ENCODE measurements around the gene SKOR1.

SKOR1 gene

GRCh38 chr15:67862750-67863441 lies 37.6 kb downstream of the SKOR1 start:
- Histone ChIP-seq H3K27me3 (ENCODE audit: insufficient read depth, poor library complexity, severe bottlenecking) (no peaks in the 10 kb centered on the region), H3K4me3 (replicated peaks; ENCODE audit: insufficient read depth, low read length) (no peak overlapping the region), H3K27ac (replicated peaks) (no peak overlapping the region)
- TF ChIP-seq POLR2AphosphoS5 (IDR thresholded peaks at IDR 0.05; ENCODE audit: low read depth) (no peak), GABPA (IDR thresholded peaks at IDR 0.05; ENCODE audit: low read depth) (no peak), REST (IDR thresholded peaks at IDR 0.05; ENCODE audit: insufficient replicate concordance, low read depth) (no peak), CTCF (IDR thresholded peaks at IDR 0.05; ENCODE audit: insufficient read depth, low read length) (no peak), SPI1 (IDR thresholded peaks at IDR 0.05; ENCODE audit: borderline replicate concordance, low read depth) (no peak)
- no peak for DNase-seq (ENCODE audit: low read depth in 1 of 2, low spot score in 1 of 2)

DNA sequence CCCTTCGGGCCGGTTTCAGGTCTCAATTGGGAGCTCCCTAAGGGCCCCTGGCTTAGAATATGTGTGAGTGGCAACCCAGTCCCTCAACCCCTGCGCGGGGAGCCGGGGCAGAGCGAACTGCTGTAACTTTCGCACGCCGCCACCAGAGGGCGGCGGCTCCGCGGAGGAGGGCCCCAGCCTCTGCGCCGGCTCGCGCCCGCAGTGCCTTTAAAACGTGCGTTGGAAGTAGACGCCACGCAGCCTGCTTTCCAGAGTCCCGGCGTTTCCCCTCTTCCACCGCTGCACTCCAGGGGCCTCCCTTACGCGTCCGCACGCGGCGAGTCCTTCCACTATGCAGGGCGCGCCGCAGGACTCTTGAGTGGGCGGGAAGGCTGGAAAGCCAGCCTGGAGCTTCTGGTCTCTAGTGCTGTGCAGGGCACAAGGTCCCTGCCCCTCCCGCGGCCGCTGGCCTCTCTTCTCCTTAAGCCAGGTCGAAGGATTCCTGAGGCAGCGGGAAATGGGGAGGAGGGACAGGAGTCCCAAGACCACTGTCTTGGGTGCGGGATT lies 38.2 kb downstream of the SKOR1 start:
- no peak for TF ChIP-seq GABPA (IDR thresholded peaks at IDR 0.05; ENCODE audit: low read depth)
- TF ChIP-seq POLR2AphosphoS5 (IDR thresholded peaks at IDR 0.05; ENCODE audit: low read depth), result peak; percentile 34; the same call in 1 of the 2 replicates
- no peak for TF ChIP-seq REST (IDR thresholded peaks at IDR 0.05; ENCODE audit: insufficient replicate concordance, low read depth)
- TF ChIP-seq SPI1 (IDR thresholded peaks at IDR 0.05; ENCODE audit: borderline replicate concordance, low read depth), result no peak
- peak; percentile 67 for TF ChIP-seq CTCF (IDR thresholded peaks at IDR 0.05; ENCODE audit: insufficient read depth, low read length)
- no peaks in the 10 kb centered on the region for H3K27me3 ChIP-seq (ENCODE audit: insufficient read depth, poor library complexity, severe bottlenecking)
- H3K27ac ChIP-seq (replicated peaks), result peak overlapping the region; percentile 55
- DNase-seq (ENCODE audit: low read depth in 1 of 2, low spot score in 1 of 2), result peak; percentile 74 to 79
- H3K4me3 ChIP-seq (replicated peaks; ENCODE audit: insufficient read depth, low read length), result peak overlapping the region; percentile 42

DNA sequence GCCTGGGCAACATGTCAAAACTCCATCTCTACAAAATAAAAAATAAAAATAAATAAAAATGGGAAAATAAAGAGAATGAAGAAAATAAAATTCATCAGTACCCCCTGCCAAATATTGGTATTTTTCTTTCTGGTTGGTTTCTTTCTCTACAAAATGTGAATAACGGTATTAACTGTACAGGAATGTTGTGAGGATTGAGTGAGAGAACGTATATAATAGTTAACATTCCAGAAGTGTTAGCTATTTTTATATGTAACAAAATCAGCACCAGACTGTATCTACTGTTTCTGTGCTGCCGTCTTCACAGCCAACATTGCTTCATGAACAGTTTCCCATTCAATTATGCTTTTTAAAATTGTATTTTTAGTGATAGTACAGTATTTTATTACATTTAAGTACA lies 40.0 kb downstream of the SKOR1 start:
- Histone ChIP-seq H3K27me3 (ENCODE audit: insufficient read depth, poor library complexity, severe bottlenecking) (no peaks in the 10 kb centered on the region), H3K4me3 (replicated peaks; ENCODE audit: insufficient read depth, low read length) (no peak overlapping the region), H3K27ac (replicated peaks) (no peak overlapping the region)
- no peak for DNase-seq (ENCODE audit: low read depth in 1 of 2, low spot score in 1 of 2)
- no peak for TF ChIP-seq POLR2AphosphoS5 (IDR thresholded peaks at IDR 0.05; ENCODE audit: low read depth)
- no peak for TF ChIP-seq REST (IDR thresholded peaks at IDR 0.05; ENCODE audit: insufficient replicate concordance, low read depth)
- TF ChIP-seq GABPA (IDR thresholded peaks at IDR 0.05; ENCODE audit: low read depth), result no peak
- TF ChIP-seq CTCF (IDR thresholded peaks at IDR 0.05; ENCODE audit: insufficient read depth, low read length), result no peak
- TF ChIP-seq SPI1 (IDR thresholded peaks at IDR 0.05; ENCODE audit: borderline replicate concordance, low read depth), result no peak
